Esophagus squamous epithelium (tissue), 4 donors: ENCODE data around the gene REELD1.

Experiments
- CTCF ChIP-seq, 6 experiments: fragments of 450-650 bp in 4 of 6; fragments of 200-600 bp in 2 of 6; sonication (generic) in 2 of 6; IDR thresholded peaks; one replicate each; pipeline ENCODE4 v1.5.1; 2016 to 2019; ENCODE audit warnings: antibody characterized with exemption in 6 of 6, mild to moderate bottlenecking in 4 of 6, moderate library complexity in 4 of 6
- POLR2A ChIP-seq, 4 donors: fragments of 450-650 bp; IDR thresholded peaks; one replicate each; pipeline ENCODE4 v1.6.1; 2017; ENCODE audit warnings: antibody characterized with exemption in 4 of 4, mild to moderate bottlenecking in 4 of 4, moderate library complexity in 3 of 4

- no peak for TF ChIP-seq CTCF (IDR thresholded peaks at IDR 0.05)
- TF ChIP-seq POLR2A (IDR thresholded peaks at IDR 0.05), result no peak
These were observed 8.0 kb downstream of the REELD1 start for GRCh38 chr4:146222313-146222712.
